HG03025 (cell line): ENCODE measurements around the gene MN1.

ENCODE experiments used
- ATAC-seq: cut with Tn5 transposase; IDR thresholded peaks from one replicate; pipeline ENCODE4 v1.9.1; 2021; ENCODE audit warnings: mild to moderate bottlenecking, moderate library complexity; ENCODE audit not compliant: unreplicated experiment, low FRiP score

MN1 gene

GRCh38 chr22:27719535-27720227, 81.9 kb downstream of the MN1 start:
- ATAC-seq = no peak

GRCh38 chr22:27719036-27719347, 82.6 kb downstream of the MN1 start:
- ATAC-seq = no peak

GRCh38 chr22:27718186-27719035, 83.1 kb downstream of the MN1 start:
- ATAC-seq = no peak

- no peak for ATAC-seq
Observed at GRCh38 chr22:27717094-27717493, 84.5 kb downstream of the MN1 start.

- ATAC-seq = no peak
Observed at GRCh38 chr22:27716074-27716473, 85.5 kb downstream of the MN1 start.

GRCh38 chr22:27715106-27715505, 86.5 kb downstream of the MN1 start:
- ATAC-seq = no peak

GRCh38 chr22:27714068-27714467, 87.5 kb downstream of the MN1 start:
- ATAC-seq = no peak

- ATAC-seq = no peak
Observed at GRCh38 chr22:27713461-27713860, 88.1 kb downstream of the MN1 start.

GRCh38 chr22:27711756-27712155, 89.8 kb downstream of the MN1 start:
- no peak for ATAC-seq

GRCh38 chr22:27711012-27711411, 90.5 kb downstream of the MN1 start:
- no peak for ATAC-seq

- no peak for ATAC-seq
Observed at GRCh38 chr22:27709919-27710675, 91.5 kb downstream of the MN1 start.

- no peak for ATAC-seq
Observed at GRCh38 chr22:27706489-27706888, 95.1 kb downstream of the MN1 start.

- no peak for ATAC-seq
Observed at GRCh38 chr22:27705408-27706080, 96.0 kb downstream of the MN1 start.

- no peak for ATAC-seq
Observed at GRCh38 chr22:27704581-27704980, 97.0 kb downstream of the MN1 start.

- no peak for ATAC-seq
Observed at GRCh38 chr22:27699383-27700019, 102.1 kb downstream of the MN1 start.

GRCh38 chr22:27698813-27699212, 102.7 kb downstream of the MN1 start:
- ATAC-seq = no peak
